ENCODE results near the gene COX20.

COX20 gene

DNA sequence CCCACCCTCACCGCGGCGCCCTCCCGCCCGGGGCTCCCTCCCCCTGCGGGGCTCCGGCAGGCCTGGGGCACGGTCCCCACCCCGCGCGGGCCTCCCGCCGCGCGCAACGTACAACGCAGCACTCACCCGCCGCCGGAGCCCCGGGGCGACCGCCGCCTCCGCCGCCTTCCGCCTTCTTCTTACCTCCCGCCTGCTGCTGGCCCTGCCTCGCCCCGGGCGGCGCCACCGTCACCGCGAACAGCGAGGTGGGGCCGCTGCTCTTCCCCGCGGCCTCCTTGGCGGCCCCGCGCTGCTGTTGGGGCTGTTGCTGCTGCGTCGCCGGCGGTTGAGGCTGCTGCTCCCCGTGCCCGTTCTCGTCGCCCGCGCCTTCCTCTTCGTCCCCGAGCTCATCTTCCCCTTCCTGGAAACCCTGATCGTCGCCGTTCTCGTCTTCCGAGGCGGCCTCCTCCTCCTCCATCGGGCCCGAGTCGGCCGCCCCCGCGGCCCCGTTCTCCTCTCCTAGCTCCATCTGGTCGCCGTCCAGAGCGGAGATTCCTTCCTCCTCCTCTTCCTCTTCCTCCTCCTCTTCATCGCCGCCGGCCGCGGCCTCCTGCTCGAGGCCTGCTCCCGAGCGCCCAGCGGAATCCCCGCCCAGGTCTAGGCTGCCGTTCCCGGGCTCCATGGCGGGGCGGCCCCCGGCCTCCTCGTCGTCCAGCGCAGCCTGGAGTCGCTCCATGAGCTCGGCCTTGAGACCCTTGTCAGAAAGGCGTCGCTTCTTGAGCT is 28.2 kb downstream of the COX20 start:
- TF ChIP-seq TAF1 (IDR thresholded peaks at IDR 0.05; ENCODE audit: low read depth, low read length) (peak; percentile 9; the same call in 1 of the 2 replicates), POLR2AphosphoS5 (IDR thresholded peaks at IDR 0.05; ENCODE audit: low read depth, low read length) (no peak; the same call in 1 of the 2 replicates), SPI1 (IDR thresholded peaks at IDR 0.05; ENCODE audit: low read depth, low read length) (no peak), POLR2A (IDR thresholded peaks at IDR 0.05; ENCODE audit: low read depth, low read length) (peak; percentile 32; the same call in 1 of the 2 replicates), PAX5 (IDR thresholded peaks at IDR 0.05; ENCODE audit: insufficient read depth, low read length, severe bottlenecking) (no peak), POU2F2 (IDR thresholded peaks at IDR 0.05; ENCODE audit: low read depth, low read length) (no peak)
- DNase-seq (ENCODE audit: insufficient read length, low spot score) (peak; percentile 19), FAIRE-seq (no peak)

GRCh38 chr1:244864253-244865027 is 29.0 kb downstream of the COX20 start, which contains the start of gene HNRNPU:
Gene HNRNPU (minus strand): TSS chr1:244864543. CDS start chr1:244864307, 236 bp downstream.
- peak; percentile 99 for FAIRE-seq
- peak; percentile 67 for DNase-seq (ENCODE audit: insufficient read length, low spot score)
- TF ChIP-seq TAF1 (IDR thresholded peaks at IDR 0.05; ENCODE audit: low read depth, low read length) (peak; percentile 90), POU2F2 (IDR thresholded peaks at IDR 0.05; ENCODE audit: low read depth, low read length) (peak; percentile 47; the same call in 1 of the 2 replicates), SPI1 (IDR thresholded peaks at IDR 0.05; ENCODE audit: low read depth, low read length) (no peak), POLR2AphosphoS5 (IDR thresholded peaks at IDR 0.05; ENCODE audit: low read depth, low read length) (peak; percentile 90), PAX5 (IDR thresholded peaks at IDR 0.05; ENCODE audit: insufficient read depth, low read length, severe bottlenecking) (no peak), POLR2A (IDR thresholded peaks at IDR 0.05; ENCODE audit: low read depth, low read length) (peak; percentile 85)

DNA sequence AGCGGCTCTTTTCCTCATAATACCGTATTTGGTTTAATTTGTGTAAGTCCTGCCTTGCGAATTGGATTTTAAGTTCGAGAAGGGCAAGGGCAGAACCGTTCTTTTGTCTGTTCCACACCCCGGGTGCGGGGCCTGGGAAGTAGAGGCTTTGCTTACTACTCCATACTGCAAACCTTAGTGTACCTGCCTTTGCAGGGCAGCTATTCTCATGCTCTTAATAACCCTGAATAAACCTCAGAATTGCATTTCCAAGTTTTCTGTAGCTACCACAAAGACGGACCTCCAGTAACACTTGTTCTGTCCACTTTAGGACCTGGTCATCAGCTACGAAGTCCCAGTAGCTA is 29.5 kb downstream of the COX20 start:
- FAIRE-seq (no peak), DNase-seq (ENCODE audit: insufficient read length, low spot score) (no peak)
- no peak for TF ChIP-seq PAX5 (IDR thresholded peaks at IDR 0.05; ENCODE audit: insufficient read depth, low read length, severe bottlenecking)
- no peak for TF ChIP-seq SPI1 (IDR thresholded peaks at IDR 0.05; ENCODE audit: low read depth, low read length)
- no peak for TF ChIP-seq POLR2AphosphoS5 (IDR thresholded peaks at IDR 0.05; ENCODE audit: low read depth, low read length)
- no peak for TF ChIP-seq TAF1 (IDR thresholded peaks at IDR 0.05; ENCODE audit: low read depth, low read length)
- TF ChIP-seq POU2F2 (IDR thresholded peaks at IDR 0.05; ENCODE audit: low read depth, low read length), result no peak
- TF ChIP-seq POLR2A (IDR thresholded peaks at IDR 0.05; ENCODE audit: low read depth, low read length), result no peak

DNA sequence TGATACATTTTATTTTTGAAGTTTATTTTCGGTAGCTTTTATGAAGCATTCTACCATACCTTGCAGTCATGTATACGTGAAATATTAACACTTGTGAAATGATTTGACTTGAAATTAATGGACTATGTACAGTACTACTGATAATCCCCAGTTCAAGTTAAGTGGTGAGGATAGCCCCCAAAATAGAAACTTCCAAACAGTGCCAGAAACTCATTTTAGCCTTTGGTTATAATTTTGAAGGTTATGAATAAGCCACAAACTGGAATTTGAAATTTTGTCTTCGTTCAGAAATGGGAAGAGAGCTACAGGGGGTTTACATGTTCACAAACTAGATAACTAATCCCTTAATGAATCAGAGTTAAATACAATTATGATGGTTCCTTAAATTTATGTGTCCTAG is 30.4 kb downstream of the COX20 start:
- DNase-seq (ENCODE audit: insufficient read length, low spot score), result no peak
- no peak for TF ChIP-seq TAF1 (IDR thresholded peaks at IDR 0.05; ENCODE audit: low read depth, low read length)
- no peak for TF ChIP-seq POU2F2 (IDR thresholded peaks at IDR 0.05; ENCODE audit: low read depth, low read length)
- no peak for TF ChIP-seq SPI1 (IDR thresholded peaks at IDR 0.05; ENCODE audit: low read depth, low read length)
- no peak for TF ChIP-seq PAX5 (IDR thresholded peaks at IDR 0.05; ENCODE audit: insufficient read depth, low read length, severe bottlenecking)
- no peak for FAIRE-seq

- no peak for DNase-seq (ENCODE audit: insufficient read length, low spot score)
- TF ChIP-seq SPI1 (IDR thresholded peaks at IDR 0.05; ENCODE audit: low read depth, low read length), result no peak
- TF ChIP-seq POU2F2 (IDR thresholded peaks at IDR 0.05; ENCODE audit: low read depth, low read length), result no peak
- no peak for TF ChIP-seq POLR2AphosphoS5 (IDR thresholded peaks at IDR 0.05; ENCODE audit: low read depth, low read length)
- no peak for TF ChIP-seq POLR2A (IDR thresholded peaks at IDR 0.05; ENCODE audit: low read depth, low read length)
- no peak for TF ChIP-seq TAF1 (IDR thresholded peaks at IDR 0.05; ENCODE audit: low read depth, low read length)
- TF ChIP-seq PAX5 (IDR thresholded peaks at IDR 0.05; ENCODE audit: insufficient read depth, low read length, severe bottlenecking), result no peak
- no peak for FAIRE-seq
These were observed 30.9 kb downstream of the COX20 start for GRCh38 chr1:244866355-244866754.

GRCh38 chr1:244868484-244869363 is 33.3 kb downstream of the COX20 start:
- DNase-seq (ENCODE audit: insufficient read length, low spot score) (no peak), FAIRE-seq (no peak)
- TF ChIP-seq POLR2A (IDR thresholded peaks at IDR 0.05; ENCODE audit: low read depth, low read length) (no peak), SPI1 (IDR thresholded peaks at IDR 0.05; ENCODE audit: low read depth, low read length) (no peak), POU2F2 (IDR thresholded peaks at IDR 0.05; ENCODE audit: low read depth, low read length) (no peak), PAX5 (IDR thresholded peaks at IDR 0.05; ENCODE audit: insufficient read depth, low read length, severe bottlenecking) (no peak), TAF1 (IDR thresholded peaks at IDR 0.05; ENCODE audit: low read depth, low read length) (no peak), POLR2AphosphoS5 (IDR thresholded peaks at IDR 0.05; ENCODE audit: low read depth, low read length) (no peak)

GRCh38 chr1:244869364-244869827 is 33.9 kb downstream of the COX20 start:
- FAIRE-seq (no peak), DNase-seq (ENCODE audit: insufficient read length, low spot score) (no peak)
- no peak for TF ChIP-seq TAF1 (IDR thresholded peaks at IDR 0.05; ENCODE audit: low read depth, low read length)
- TF ChIP-seq PAX5 (IDR thresholded peaks at IDR 0.05; ENCODE audit: insufficient read depth, low read length, severe bottlenecking), result no peak
- no peak for TF ChIP-seq POLR2AphosphoS5 (IDR thresholded peaks at IDR 0.05; ENCODE audit: low read depth, low read length)
- no peak for TF ChIP-seq POLR2A (IDR thresholded peaks at IDR 0.05; ENCODE audit: low read depth, low read length)
- no peak for TF ChIP-seq POU2F2 (IDR thresholded peaks at IDR 0.05; ENCODE audit: low read depth, low read length)
- TF ChIP-seq SPI1 (IDR thresholded peaks at IDR 0.05; ENCODE audit: low read depth, low read length), result no peak

GRCh38 chr1:244869950-244870349 is 34.5 kb downstream of the COX20 start:
- TF ChIP-seq SPI1 (IDR thresholded peaks at IDR 0.05; ENCODE audit: low read depth, low read length), result no peak
- TF ChIP-seq PAX5 (IDR thresholded peaks at IDR 0.05; ENCODE audit: insufficient read depth, low read length, severe bottlenecking), result no peak
- no peak for TF ChIP-seq POU2F2 (IDR thresholded peaks at IDR 0.05; ENCODE audit: low read depth, low read length)
- no peak for TF ChIP-seq POLR2A (IDR thresholded peaks at IDR 0.05; ENCODE audit: low read depth, low read length)
- no peak for TF ChIP-seq POLR2AphosphoS5 (IDR thresholded peaks at IDR 0.05; ENCODE audit: low read depth, low read length)
- no peak for TF ChIP-seq TAF1 (IDR thresholded peaks at IDR 0.05; ENCODE audit: low read depth, low read length)
- peak; percentile 16 for FAIRE-seq
- no peak for DNase-seq (ENCODE audit: insufficient read length, low spot score)

All from GM12891 (cell line).